ENCODE data around the gene LMO3.
A peak's percentile ranks its signal among the peaks of the same experiment; 100 is the strongest.

LMO3 gene

DNA sequence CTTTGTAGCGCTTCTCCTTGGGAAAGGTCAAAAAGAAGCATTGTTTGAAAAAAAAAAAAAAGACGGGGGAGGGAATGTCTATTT is at the start of gene LMO3:
Gene LMO3 (minus strand): TSS at position 46 of the 84 bp plus-strand sequence. CDS start 5,302 bp downstream, outside the sequence.
- DNase-seq = no peak

DNA sequence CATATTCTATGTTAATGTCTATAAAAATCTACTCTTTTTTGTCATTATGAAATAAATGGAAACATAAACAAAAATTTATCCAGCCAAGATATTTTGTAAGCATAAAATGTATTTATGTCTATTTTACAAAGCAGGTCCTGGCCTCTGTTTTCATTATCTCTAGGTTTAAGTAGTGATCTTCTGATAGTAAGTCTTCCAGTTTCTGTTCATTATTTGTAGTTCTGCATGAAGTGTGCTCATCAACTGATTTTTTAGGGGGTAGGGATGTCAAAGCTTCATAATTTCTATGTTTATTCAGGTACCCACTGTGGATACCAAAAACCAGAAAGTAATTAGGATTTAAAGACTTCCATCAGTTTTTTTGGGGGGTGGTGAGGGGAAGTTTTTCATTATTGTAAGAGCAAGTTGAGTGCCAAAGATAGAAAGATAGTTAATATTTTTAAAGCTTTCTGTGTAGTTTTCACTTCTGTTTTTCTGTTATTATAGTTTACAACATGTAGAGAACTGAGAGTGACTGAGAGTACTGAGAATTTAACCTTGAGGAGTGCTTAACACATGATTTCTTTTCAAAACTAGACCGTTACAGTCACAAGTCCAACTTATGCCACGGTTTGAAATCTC is 30.6 kb upstream of the LMO3 start:
- DNase-seq = no peak

DNA sequence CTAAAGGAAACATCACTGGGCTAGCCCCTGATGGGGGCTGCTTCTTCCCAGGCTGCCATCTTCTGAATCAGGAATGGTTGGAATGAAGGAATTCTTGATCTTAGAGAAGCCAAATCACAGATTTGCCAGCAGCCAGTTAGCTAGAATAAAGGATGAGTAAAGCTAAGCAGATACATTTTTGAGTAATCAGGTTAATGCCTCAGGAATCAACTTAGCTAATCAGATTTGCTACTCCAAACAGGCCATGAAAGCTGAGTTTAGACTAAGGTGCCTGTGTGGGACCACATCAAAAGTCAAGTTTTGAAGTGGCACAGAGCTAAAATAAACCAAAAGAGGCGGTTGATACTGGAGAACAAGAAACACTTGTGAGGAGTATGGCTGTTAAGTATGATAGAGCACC is 28.8 kb upstream of the LMO3 start:
- DNase-seq = no peak

DNA sequence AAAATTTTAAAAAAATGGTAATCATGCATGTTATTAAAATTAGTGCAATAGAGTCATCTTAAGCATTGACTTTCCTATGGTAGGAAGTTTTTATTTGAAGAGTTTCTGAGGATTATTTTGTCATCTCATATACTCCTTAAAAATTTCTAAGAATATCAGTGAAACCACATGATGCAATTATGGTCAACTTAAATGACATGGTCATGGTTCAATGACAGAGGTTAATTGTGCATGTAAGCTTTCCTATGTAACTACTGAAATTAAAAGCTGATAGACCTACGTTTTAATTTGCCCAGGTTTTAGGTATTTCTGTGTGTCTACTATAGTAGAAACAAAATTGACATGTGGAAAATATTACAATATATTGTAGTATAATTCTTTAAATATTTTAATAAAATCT is 21.0 kb upstream of the LMO3 start:
- DNase-seq = no peak

DNA sequence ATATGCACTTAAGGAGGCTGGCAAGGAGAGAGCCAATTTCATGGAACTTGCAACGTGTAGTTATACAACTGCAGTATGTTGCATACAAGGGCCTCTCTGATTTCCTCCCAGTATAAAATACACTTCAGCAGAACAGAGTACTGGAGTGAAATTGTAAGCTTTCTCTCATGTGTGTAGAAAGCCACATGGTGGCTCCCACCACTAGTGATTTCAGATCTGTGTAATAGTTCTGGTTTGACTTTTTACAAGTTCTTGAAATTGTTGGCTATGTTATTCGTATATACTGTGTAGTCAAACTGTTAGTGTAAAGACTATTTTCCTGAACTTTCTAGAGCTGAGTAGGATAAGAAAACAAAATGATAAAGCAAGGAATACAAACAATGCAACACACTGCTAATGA is 16.4 kb upstream of the LMO3 start:
- no peak for DNase-seq

DNA sequence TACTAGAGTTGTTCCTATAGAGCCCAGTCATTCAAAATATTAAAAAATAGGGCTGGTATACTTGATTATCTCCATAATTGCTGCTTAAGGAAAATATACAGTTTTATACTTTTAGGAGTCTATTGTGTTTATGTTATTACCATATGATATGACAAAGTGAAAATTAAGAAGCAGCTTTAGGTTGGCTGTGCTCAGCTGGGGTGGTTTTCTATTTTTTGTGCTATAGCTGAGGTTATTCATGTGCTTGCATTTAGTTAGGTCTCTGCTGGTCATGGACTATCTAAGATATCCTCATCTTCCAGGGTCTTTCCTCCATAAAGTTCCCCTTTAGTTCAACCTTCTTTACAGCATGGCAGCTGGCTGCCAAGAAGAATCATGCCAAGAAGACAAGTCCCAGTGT is 13.6 kb upstream of the LMO3 start:
- no peak for DNase-seq

DNA sequence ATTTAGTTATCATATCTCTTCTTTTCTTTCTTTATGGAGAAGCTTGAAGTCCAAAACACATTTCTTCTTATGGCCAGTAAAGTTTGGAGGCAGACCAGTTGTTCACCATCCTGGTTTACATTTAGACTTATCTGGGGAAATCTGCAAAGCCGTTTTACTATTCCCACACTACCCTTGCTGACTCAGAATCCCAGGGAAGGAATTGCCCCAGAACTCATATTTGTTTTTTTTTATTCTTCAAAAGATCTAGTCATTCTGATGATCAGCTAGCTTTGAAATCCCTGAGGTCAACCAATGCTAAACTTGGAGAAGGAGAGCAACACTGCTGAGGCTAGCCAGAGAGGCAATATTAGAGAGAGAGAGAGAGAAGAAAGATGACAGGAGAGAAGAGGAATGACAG is 12.3 kb upstream of the LMO3 start:
- DNase-seq = no peak

DNA sequence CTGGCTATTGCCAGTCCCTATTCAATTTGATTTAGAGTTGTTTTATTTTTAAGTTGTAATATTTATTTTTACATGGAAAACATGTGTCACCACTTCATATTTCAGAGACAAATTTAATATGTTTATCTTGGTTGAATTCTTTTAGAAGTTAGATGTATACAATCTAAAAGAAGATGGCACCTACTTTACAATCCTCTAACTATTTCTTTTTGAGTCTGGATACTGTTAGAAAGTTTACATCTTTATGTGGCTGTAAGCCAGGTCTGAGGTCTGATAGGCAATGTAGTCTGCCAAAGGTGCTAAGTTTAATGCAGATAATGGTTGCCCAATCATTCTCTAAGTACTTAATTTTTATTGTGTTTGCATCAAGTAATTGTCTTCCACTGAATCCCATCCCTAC is 7.2 kb upstream of the LMO3 start:
- no peak for DNase-seq

DNA sequence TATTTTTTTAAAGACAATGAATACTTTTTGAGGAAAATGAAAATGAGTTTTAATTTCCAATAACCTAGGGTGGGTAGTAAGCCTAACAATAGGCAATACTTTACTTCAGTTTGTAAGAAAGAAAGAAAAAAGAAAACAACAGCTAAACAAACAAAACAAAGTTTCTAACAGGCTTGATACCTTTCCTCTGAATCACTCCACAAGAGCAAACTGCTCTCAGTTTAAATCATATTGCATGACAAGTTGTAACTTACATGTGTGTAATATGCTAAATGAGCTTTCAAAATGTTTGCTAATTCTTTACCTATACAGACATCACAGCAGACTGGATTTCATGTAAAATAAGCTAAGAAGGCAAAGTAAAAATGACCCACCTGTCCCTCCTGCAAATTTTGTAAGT is 6.7 kb upstream of the LMO3 start:
- DNase-seq = no peak

DNA sequence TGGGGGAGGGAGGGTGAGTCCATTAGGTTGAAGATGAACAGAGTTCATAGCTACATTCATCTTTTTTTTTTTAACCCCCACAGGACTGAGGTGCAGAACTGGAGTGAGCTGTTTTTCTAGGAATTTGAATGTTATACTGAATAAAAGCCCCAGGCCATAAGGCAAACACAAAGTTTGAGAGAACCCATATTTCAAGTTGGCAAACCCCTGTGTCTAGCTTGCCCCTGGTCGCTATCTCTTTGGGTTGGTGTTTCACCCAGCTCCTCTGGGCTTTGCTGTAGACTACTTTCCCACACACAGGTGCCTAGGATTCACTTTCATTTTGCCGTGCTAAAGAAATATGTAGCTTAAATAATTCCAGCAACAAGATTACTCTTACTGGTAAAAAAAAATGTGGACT is 5.2 kb upstream of the LMO3 start:
- peak; percentile 32 for DNase-seq

DNA sequence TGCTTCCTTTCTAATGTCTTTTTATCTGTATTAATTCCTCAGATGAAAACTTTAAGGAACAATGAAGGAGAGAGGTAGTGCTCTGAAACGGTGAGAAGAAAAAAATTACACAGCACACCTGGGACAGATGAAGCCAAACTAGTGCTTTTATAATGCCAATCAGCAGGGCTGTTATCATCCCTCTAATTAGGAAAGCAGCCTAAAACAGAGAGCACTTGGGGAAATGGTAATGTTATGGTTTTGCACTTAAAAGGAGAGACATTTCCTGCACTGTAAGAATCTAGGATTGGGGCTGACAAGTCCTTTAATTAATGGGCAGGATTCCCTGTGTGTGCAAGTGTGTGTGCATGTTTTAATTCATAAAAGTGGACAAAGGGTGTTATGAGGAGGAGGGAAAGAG is 4.8 kb upstream of the LMO3 start:
- peak; percentile 32 for DNase-seq

DNA sequence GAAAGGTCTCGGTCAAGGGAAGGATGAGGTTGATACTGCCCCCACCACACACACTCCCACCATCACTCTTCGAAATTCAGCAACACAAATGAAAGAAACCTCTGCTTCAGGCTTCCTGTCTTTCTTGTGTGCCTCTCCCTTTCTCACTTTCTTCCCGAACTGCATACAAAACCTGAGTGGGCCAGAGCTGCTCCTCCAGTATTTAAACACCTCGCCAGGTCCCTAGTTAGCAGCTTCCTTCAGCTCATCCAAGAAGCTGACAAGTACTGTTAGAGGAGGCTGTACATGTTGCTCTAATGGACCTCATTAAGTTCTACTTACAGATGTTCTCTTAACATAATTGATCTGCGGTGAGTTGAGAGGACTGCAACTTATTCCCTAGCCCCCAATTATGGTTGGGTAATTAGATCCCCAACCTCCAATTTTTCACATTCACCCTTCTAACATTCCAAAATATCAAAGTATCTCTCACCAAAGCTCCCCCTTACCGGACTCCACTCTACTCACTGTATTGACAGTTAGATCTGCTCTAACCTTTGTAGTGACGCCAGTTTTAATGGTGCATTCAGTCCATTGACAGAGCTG is 4.1 kb upstream of the LMO3 start:
- no peak for DNase-seq

DNA sequence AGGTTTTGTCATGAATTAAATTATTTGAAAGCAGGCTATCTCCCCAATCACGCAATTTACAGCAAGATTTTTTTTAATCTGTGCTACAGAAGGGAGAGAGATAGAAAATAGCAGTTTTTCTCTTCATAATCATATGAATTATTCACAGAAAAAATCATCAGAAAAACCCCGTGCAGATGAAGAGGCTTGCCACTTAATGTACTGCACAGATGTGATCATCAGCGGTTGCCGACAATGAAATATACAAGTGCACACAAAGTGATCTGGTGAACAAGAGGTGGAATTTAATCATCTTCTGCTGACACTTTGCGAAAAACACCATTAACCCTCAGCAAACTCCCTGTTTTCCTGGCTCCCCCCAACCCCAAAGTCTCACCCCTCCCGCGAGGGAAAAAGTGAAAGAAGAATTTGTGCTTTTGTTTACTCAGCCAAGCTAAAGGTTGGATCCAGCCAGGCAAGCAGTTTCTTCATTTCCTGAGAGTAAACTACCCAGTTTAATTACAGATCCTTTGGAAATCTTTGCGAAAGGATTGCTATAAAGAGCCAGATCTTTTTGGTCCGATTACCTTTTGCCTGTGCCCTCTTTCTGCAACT is 3.1 kb upstream of the LMO3 start:
- no peak for DNase-seq

DNA sequence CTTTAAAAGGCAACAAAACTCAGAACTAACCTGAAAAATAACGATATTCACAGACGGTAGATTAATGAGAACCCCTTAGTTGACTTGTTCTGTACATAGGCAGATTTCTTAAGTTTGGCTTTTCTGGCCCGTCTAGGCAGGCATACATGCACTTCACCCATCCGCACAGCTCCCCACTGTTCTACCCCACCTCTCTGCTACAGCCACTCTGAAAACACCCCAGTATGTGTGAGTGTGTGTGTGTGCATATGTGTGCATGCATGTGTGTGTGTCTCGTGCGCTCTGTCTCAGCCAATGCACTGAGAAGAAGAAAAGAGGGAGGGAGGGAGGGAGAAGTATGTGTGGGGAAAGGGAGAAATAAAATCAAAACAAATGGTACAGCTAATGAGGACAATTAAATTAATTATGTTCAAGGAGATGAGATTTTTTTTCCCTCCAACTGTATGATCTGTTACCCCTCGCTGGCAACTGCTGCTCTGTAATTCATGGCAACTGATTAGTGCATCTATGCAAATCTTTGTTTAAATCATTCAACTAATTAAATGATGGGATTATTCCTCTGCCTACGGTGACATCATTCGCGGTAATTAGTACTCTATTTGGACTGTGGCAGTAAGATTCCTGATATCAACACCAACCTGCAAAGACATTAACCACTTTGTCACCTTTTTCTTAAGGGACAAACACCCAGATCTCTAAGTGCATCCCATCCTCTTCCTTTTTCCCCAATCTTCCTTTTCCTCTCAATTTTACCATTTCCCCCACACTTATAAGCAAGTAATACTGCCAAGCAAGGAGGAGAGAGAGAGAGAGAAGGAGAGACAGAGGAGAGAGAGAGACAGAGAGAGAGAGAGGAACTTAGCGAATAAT is 2.2 kb upstream of the LMO3 start:
- no peak for DNase-seq

DNA sequence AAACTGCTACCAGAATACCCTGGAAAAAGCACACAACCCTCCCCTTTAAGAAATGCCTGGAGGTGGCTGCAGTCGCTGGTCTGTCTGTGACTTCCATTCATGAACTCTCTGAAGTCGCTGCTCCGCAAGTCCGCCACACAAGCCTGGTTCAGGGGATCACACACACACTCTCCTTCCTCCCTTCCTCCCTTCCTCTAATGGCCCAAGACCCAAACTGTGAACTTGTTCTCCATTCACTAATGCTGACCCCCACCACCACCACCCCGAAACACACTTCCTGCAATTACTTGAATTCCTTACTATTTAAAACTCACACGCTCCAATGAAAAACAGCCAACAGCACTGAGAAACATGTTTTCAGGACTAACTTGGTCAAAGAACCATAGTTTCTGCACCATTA is 1.0 kb upstream of the LMO3 start:
- DNase-seq = no peak

DNA sequence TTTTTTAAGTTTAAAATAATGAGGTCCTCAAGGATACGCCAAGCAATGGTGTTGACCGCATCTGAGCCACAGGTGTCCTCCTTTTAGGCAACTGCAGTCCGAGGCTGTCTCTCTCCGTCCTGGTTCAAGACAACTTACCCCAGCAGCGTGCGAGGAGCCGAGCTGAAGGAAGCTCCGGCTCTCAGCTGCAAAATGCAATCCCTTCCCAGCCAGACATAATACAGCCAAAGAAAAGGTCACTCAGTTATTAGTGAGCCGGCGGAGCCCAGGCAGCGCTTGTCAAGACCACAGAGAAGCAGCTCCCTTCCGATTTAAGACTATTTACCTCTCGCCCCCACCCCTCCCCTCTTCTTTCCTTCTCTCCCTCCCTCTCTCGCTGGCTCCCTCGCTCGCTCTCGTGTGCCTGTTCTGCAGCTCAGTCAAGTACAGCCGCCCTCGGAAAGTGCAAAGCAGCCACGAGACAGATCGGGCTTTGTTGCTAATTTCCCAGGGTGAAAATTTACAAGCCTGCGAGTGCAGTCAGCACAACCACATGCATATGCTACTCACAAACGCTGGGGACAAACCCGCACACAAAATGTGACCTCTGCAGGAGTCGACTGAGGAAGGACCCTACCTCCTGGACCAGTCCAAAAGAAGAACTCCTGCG is 363 bp upstream of the LMO3 start:
- peak; percentile 67 for DNase-seq

DNA sequence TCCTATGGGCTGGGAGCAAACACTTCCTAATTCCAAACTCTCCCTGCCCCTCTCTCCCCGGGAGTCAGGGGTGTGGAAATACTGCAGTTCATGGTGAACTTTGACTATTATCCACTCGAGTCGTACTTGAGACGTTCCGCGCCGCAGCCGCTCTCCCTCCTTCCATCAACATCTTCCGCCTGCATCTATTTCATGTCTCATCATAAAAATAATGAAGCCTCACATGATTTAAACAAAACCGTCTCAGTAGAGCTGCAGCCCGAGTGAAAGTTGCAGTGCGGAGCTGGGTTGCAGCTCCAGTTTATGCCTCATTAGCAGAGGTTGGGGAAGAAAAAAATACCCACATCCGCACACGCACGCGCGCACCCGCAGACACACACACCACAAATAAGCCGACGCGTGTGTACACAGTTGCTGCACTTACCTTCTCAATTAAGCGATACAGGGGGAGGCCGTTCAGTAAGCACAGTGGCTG is 283 bp downstream of the LMO3 start:
- DNase-seq = peak; percentile 49

DNA sequence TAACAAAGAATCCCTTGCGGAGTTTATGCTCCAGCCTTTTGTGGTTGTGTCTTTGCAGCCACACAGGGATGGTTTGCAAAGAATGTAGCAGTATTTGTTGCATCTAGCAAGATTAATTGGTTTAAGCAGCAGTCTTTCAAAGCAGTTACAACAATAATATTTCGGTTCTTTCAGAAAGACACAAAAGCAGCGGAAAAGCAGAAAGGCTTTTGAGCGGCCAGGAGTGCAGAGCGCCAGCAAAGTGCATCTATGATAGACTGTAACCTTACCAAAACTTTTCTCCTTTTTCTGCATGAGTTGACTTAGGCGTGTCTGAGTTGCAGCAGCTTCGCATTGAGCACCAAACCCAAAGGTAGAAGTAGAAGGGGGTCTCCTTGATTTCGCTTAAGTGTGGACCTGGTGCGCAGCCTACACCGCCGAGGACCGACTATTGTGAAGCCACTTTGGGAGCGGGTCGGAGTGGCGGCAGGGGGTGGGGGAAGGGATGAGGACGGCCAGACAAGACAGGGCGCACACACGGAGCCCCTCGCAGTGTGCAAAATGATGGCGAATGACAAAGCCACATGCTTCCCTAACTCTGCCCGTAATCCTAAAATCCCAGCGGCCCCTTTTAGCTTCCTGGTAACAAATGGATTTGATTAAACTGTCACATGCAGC is 1.2 kb downstream of the LMO3 start:
- DNase-seq = no peak

DNA sequence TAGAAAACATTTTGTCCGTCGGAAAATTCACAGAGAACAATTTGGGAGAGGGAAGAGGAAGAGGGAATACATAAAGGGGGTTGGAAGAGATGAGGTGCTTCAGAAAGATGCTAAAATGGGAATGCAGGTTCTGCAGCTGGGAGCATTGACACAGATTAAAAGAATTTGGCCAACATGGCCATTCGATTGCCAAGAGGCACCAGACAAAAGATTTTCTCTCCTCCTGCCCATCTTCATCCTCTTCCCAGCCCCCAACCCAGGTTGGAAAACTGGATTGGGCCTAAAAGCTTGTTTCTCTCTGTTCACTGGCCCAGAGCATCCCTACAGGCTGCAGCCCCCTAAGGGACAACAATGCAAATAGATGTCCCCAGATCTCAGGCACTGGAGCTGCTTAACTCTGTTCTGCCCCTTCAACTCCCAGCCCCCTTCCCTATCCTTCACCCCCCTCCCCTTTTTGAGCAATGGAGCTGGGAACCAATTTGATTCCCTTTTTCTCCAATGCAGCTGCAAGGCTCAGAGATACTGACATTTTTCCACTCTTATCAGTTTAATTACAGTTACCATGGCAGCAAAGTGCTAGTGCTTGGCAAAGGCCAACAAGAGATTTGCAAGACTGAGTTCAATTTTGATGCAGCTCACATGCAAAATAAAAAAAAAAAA is 1.9 kb downstream of the LMO3 start:
- peak; percentile 20 for DNase-seq

DNA sequence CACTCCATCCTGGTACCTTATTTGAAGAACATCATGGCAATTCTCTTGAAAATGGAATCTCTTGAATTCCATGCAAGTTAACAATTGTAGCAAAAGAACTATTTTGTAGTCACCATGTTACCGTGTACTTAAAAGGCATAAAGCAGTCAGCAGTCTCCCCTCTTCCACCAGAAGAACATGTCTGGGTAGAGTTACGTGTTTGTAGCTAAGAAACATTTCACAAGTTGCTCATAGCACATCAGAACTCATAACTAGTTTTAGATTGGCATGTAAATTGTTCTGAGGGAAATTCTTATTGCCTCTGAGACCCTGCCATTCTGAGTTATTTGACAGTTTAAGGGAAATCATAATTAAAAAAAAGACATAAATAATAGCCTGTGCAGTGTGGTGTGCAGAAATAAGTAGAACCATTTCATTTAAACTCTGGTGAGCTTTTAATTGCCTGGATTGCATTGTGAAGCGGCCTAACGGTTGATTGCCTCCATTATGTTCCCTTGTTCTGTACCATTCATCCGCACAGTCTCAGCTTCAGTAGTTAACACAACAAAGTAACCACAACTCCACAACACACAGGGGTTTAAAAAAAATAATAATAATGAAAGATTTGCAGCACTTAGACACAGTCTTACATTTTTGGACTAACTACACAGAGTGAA is 2.6 kb downstream of the LMO3 start:
- DNase-seq = no peak

DNA sequence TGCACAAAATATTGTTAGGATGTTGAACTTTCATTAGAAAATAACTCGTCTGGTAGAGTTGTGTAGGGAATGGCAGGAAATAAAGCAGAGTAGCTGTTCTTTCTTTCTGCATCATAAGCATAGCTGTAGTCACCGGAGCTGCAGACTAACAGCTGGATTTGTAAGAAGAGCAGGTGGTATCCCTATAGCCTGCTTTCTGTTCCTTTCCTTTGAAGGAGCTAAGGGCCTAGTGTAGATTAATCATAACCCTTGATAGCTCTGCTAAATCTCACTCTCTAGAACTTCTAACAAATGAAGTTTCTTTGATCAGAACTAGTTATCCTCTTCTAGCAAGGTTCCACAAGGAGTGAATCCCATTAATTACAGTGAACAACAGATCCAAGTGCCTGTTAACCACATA is 3.5 kb downstream of the LMO3 start:
- DNase-seq = no peak

DNA sequence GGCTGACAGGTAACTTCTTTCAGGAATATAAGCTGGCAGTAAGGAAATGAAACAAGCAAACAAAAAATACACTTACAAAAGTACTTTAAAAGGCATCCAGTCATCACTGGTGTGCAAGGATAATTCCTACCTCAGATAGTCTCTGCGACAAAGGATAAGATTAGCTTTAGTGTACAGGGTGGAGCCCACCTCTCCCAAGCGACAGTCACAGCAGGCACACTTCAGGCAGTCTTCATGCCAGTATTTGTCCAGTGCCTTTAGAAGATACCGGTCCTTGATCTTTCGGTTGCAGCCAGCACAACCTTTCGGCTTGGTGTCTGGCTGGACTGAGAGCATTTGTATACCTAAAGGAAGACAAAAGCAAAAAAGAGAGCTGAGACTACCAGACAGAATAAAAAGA is 5.4 kb downstream of the LMO3 start:
- peak; percentile 35 for DNase-seq
